Activated T-cell treated with anti-CD3 and anti-CD28 coated beads, Interleukin-2, amount 50 U/mL, for 1 hour (primary cell): ENCODE data around the gene THAP12.
"Not testable (repeated sequence)": the region's sequence is repeated elsewhere in the genome, so short reads cannot be mapped to it uniquely, and the experiment has no call there.

Source experiments
- DNase-seq: peaks from one replicate; pipeline ENCODE4 v3.0.0-alpha.2; 2020

Gene THAP12, protein sequence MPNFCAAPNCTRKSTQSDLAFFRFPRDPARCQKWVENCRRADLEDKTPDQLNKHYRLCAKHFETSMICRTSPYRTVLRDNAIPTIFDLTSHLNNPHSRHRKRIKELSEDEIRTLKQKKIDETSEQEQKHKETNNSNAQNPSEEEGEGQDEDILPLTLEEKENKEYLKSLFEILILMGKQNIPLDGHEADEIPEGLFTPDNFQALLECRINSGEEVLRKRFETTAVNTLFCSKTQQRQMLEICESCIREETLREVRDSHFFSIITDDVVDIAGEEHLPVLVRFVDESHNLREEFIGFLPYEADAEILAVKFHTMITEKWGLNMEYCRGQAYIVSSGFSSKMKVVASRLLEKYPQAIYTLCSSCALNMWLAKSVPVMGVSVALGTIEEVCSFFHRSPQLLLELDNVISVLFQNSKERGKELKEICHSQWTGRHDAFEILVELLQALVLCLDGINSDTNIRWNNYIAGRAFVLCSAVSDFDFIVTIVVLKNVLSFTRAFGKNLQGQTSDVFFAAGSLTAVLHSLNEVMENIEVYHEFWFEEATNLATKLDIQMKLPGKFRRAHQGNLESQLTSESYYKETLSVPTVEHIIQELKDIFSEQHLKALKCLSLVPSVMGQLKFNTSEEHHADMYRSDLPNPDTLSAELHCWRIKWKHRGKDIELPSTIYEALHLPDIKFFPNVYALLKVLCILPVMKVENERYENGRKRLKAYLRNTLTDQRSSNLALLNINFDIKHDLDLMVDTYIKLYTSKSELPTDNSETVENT

DNA sequence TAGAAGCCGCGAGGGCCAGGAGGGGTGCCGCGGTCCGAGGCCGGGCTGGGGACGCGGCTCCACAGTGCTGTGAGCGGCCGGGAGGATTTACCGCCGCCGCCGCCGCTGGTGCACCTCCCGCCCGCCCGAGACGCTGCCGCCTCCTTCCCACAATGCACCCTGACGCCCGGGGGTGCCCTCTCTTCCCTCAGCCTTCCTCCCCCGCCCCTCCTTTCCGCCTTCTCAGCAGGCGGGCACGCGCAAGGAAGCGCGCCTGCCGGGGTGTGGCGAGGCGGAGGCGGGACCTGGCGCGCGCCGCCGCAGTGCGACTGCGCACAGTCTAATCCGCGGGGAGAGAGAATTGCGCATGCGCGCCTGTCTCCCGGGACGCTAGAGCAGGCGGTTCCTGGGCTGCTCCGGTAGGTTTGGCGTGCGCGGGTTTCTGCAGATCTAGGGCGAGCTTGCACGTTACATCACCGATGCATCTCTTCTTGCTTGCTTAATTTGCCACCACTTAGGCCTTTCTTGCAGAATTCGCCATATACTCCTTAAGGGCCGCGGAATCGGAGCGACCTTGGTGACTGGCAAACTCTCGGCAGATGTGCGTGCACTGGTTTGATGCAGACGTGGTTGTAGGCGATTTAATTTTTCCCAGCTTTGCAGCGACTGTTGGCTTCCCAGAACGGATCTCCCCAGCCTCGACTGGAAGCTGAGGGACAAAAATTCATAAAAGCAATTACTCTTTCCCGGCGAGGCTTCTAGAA, at the start of gene THAP12, which contains the start of gene GVQW3:
Gene THAP12, minus strand, starts transcription at position 156 of the 743 bp plus-strand sequence. CDS start 296 bp downstream, outside the sequence.
Gene GVQW3, plus strand, starts transcription at position 347 of the 743 bp plus-strand sequence. CDS start 506 bp downstream, outside the sequence.
- DNase-seq = peak; percentile 99

DNA sequence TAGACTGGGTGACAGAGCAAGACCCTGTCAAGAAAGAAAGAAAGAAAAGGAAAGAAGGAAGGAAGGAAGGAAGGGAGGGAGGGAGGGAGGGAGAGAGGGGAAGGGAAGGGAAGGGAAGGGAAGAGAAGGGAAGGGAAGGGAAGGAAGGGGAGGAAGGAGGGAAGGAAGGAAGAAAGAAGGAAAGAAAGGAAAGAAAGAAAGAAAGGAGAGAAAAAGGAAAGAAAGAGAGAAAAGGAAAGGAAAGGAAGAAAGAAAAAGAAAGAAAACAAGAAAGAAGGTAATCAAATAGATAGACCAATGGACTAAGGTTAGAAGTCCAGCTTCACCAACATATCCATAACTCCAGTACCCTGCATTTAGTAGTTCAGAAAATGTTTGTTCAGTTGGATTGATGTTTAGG, 45.7 kb upstream of the THAP12 start:
- DNase-seq = no peak

DNA sequence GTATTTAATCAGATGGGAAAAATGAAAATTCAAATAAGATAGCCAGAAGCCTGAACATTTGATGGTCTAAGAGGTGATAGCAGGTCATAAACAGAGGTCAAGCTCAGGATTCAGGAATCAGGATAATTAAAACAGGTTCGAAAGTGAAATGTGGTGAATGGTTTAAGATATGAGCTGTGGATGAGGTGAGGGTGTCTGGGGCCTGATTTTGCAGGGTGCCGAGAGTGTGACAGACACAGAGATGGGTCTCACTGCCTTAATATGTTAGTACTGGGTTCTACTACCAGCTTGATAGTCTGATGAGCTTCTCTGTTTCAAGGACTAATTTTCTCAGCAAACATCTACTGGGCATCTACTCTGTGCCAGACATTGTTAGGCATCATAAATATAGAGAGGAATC, 44.0 kb upstream of the THAP12 start:
- no peak for DNase-seq

DNA sequence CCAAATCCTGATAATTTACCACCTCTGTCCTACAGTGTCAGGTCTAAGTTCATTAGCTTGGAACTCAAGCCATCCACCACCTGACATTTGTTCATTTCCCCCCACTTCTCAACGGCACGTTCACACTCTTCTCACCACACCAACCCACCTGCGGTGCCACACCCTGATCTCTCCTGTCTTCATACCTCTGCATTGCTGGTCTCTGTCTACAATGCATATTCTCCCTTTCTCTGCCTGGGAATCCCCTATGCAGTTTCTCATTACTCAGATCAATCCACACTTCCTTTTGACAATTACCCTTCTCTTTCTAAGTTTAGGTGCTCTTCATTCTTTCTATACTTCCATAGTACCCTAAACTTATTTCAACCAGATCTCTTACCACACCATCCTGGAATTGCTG, 43.4 kb upstream of the THAP12 start:
- DNase-seq = no peak

DNA sequence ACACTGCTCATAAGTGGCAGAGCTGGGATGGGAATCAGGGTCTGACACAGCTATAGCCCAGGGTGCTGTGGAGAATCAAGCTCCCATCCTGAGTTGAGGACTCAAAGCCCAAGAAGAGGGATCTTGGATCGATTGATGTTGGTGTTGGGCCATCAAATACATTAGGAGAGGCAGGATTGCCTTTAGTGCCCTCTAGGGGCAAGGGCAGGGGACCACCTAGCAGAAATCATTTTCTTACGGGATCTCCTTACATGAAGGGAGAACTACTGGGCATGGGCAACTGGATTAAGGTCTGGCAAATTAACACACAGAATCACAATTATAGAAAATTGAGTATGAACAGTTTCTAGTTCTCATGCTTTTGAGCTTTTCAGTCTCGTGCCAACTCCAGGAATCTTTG, 39.0 kb upstream of the THAP12 start:
- no peak for DNase-seq

DNA sequence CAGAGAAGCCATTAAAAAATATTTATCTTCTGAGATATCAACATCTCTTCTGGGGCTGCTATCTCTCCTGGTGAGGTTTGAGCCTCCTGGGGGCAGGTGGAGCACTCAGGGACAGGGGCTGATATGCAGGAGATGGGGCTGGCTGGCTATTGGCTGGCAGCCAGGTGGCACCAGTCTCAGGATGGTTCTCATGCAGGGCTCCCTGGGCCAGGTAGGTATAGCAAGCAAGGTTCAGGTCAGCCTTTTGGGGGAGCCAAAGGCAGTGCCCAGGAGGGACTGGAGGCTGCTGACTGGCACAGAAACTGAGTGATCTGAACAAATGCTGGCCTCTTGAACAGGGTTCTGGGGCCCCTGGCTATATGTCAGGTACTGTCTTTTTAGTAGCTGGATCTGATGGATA, 34.1 kb upstream of the THAP12 start:
- DNase-seq = no peak

DNA sequence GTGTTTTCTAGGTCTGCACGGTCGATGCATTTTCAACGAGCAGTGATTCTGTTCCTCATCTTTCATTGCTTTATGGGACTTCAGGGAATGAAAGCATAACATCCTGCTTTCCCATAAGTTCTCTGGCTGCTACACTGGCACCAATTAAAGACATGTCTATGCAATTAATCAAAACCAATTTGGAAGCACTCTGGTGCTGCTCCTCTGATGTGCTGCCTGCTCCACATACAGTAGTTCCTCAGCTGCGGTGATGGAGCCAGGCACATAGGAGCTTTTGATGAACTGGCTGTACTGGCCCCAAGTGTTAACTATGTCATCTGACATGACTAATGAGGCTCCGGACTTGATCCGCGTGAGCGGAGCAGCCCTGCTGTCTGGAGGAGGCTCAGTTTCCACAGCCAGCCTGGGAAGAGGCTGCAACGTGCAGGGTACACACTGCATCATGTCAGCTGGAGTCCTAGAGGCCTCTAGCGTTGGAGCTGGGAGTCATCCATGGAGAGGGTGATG, 30.0 kb upstream of the THAP12 start:
- DNase-seq = no peak

DNA sequence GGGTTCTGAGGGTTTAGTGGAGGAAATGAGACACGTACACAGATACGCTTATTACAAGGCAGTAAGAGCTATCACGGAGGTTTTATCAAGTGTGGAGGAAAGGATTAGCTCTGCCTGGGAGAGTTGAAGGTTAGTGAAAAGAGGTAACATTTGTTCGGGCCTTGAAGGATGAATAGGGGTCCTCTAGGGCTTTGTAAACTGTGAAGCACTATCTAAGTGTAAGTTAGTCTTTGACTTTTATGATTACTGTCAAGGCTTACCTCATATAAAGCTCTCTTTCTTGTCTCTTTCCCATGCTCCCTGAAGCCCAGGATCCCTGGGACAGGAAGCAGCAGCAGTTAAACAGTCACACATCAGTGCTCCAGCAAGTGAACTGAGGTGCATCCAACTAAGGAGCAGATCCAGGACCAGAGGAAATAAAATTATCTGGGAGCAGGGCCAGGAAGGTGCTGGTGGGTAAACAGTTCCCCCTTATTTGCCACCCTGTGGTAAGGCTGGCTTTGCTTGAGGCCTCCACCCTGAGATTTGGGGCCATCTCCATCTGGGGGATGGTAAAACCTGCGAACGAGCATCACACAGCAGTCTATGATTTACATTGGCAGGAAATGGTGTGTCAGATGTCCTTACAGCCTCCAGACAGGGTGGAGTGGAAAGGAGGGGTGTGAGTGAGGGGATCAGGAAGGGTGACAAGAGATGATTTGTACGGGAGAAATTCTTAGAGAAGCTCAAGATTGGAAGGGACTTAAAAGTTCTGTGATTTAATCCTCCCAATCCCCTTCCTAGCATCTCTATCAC, 27.4 kb upstream of the THAP12 start:
- DNase-seq = no peak

DNA sequence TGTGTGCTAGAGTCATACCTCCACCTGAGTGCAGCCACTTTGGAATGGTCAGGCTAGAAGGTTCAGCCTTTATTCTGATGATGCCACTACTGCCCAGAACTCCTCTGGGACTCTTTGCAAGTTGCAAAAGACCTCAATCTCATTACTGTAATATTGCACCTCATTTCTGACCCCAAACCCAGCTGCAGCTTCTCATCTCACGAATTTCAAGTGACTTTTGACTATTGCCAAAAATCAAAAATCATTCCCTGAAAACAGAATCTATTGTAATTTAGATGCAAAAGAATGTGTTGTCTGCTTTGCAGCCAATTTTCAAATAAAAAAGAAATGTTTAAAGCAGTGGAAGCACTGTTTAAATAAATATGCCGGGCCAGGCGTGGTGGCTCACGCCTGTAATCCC, 25.4 kb upstream of the THAP12 start:
- no peak for DNase-seq

DNA sequence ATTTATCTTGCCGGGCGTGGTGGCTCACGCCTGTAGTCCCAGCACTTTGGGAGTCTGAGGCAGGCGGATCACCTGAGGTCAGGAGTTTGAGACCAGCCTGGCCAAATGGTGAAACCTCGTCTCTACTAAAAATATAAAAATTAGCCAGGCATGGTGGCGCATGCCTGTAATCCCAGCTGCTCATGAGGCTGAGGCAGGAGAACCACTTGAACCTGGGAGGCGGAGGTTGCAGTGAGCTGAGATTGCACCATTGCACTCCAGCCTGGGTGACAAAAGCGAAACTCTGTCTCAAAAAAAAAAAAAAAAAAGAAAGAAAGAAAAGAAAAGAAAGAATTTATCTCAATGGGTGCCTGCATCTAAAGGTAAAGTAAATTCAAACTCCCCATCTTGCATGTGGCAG, 20.6 kb upstream of the THAP12 start:
- DNase-seq = not testable (repeated sequence)

DNA sequence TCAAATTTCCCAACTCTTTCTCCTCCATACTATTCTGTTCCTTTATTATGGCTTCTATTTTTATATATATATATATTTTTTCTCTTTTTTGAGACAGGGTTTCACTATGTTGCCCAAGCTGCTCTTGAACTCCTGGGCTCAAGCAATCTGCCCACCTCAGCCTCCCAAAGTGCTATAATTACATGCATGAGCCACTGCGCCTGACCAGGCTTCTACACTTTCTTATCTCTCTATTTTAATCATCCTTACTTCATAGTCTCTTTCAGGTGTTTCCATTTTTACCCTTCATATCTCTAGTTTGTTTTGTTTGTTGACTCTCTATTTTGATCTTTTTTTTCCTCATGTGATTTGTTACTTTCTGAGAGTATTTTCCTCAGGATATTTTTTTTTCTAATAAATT, 20.0 kb upstream of the THAP12 start:
- DNase-seq = no peak

DNA sequence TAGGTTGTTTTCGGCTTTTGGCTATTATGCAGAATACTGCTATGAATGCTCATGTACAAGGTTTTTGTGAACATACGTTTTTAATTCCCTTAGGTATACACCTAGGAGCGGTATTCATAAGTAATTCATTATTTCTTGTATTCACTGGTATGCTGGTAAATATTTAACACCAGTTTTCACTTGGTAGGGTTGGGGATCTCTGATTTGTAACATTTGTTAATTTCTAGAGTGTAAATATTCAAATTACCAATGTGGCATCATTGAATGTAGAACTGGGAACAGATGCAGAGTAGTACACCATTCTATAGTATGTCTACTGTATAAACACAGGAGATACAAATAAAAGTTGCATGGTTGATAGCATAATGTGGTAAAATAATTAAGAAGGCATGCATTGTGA, 16.5 kb upstream of the THAP12 start:
- no peak for DNase-seq

DNA sequence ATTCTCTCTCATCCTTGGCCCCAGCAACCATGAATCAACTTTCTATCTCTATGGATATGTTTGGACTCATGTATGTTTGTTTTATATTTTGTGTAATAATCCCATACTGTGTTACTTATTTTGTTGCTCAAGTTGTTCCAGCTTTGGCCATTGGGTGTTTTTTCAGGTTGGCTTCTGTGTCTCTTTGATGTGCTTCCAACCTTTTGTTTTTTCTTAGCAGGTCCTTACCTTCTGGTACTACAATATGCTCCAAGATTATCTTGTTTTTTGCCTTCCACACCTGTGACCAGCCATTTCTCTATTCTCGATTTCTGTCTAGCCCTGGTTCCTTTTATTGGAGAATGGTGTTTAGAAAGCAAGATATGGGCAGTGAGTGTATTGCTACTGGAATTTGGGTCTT, 14.4 kb upstream of the THAP12 start:
- no peak for DNase-seq

DNA sequence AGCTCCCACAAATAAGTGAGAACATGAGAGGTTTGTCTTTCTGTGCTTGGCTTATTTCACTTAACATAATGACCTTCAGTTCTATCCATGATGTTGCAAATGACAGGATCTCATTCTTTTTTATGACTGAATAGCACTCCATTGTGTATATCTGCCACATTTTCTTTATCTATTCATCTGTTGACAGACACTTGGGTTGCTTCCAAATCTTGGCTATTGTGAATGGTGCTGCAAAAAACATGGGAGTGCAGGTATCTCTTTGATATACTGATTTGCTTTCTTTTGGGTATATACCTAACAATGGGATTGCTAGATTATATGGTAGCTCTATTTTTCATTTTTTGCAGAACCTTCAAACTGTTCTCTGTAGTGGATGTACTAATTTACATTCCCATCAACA, 13.5 kb upstream of the THAP12 start:
- no peak for DNase-seq

DNA sequence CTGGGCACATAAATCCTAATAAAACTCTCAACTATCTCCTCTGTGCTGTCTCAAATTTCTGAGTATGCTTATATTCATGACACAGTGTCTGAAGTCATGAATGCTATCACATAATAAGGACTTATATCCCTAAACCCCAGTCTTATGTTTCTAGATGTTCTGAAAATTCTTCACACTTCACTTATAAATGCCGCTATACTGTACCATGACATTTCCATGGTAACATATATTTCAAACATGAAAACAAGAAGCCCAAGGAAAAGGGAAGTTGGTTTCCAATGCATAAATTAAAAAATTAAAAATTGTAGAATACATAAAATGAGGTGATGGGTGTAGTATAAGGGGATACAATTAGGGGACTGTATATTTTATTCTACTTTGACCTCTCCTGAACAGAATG, 11.9 kb upstream of the THAP12 start:
- DNase-seq = no peak

DNA sequence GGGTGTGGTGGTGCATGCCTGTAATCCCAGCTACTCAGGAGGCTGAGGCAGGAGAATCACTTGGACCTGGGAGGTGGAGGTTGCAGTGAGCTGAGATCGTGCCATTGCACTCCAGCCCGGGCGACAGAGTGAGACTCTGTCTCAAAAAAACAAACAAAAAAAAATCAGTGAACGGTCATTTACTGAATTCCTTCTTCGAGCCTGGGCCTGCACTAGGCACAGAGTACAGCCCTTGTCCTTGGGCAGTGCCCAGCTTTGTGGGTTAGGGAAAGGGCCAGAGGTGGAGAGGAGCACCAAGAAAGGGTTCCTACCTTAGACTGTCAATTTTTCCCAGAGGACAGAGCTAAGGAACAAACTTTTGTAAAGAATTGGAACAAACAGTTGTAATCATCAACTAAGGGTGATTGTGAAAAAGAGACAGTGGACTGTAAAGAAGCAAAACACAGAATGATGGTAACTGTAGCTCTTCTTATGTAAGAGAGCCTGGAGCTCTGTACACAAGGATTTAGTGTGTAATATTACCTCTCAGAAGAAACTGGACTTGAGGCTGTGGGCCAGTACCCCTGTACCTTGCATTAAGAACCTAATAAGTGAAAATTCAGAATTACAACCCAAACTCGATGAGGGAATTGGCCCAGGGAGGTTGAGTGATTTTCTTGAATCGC, 11.0 kb upstream of the THAP12 start:
- no peak for DNase-seq

DNA sequence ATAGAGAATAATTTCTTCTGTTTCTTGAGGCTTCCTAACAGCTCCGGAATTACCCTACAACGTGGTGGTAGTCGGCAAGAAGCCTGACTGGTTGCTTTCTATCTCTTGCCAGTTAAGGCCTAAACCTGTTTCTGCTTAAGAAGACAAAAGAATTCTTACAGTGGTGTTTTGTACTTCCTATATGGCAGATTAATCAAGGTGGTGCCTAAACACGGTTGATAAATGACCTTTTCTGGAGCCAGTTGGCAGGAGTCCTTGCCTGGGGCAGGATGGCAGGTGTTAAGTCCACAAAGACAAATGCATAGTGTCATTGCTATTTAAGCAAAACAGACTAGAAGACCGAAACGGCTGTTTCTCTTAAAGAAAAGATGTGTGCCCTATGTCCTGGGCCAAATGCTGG, 10.1 kb upstream of the THAP12 start:
- no peak for DNase-seq

DNA sequence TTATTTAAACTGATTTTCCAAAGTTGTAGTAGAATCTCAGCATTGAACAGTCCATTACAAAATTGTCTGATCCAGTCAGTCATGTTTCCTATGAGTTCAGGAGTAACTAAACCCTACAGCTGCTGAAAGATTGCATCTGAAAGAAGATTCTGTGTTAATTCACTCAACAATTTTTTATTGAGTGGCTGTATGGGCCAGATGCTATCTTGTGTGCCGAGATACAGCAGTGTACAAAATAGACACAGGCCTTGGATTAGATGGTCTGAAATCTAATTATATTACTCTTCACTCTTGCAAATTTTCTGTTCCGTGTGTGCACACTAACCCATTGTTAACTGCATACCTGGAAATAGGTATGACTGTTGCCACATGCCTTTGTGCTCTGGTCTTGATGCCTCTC, 7.5 kb upstream of the THAP12 start:
- DNase-seq = no peak

DNA sequence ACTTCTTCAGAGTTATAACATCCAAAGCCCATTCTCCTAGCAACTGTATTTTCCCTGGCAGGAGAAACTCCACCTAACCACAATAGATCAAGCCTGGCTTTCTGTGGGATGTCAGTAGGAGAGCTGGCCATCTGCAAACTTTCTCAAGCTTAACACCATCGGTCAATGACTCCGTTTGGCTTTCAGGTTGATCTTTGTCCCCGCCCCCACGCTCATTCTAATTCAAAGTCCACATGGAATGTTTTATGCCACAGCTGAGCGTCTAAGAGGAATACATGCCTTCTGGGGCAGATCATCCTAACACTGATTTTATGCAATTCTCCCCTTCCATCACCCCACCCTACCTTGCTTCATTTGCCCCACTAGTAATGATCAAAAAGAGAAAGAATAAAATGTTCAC, 5.0 kb upstream of the THAP12 start:
- DNase-seq = no peak

DNA sequence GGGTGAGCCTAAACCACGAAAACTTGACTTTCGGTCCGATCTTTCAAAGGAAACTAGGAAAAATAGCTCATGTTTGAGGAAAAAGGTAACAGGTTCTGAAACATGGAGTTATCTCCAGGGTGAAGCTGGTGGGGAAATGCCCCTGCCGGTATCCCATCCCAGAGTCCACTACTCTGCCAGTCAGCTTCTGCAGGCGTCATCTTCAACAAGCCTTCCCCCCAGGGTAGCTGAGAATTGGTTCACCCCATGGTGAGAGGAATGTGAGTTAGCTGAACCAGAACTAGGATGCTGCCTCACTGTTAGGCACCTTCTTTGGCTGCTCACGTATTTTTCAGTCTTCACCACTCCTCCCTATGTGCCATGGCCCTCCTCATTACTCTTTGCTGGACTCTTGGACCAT, 1.3 kb upstream of the THAP12 start:
- no peak for DNase-seq

DNA sequence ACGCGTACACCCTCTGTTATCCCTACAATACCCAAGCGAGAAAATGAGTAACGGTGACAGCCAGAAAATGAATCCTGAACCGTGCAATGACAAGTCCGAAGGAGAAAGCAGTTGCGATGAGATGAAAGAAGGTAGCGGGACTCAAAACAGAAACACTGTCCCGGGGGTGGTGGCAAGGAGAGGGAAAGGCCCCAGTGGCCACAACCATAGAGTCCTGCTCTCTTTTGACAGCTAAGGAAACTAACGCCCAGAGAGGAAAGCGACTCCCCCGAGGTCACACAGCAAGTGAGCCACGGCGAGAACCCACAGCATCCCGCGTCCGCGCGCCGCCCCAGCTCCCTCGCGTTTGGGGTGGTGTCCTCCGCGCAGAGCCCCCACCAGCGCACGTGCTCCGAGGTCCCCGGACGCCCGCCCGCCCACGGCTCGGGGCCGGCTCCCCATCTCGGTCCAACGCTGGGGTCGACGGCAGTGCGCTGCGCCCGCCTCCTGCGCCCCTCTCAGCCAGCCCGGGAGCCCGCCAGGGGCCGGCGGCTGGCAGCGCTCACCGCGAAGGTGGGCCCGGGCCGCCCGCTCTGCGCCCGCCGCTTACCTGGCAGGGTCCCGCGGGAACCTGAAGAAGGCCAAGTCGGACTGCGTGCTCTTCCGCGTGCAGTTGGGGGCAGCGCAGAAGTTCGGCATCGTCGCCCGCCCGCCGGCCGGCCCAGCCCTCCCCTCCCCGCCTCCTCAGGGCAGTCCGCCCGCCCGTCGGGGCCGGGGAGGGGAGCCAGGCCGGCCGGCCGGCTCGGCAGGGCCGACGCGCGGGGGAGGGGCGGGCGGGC, 564 bp downstream of the THAP12 start:
- DNase-seq = no peak
